Endothelial cell of umbilical vein (primary cell): ENCODE measurements around the gene RGS9.

ENCODE experiments used
- EZH2 ChIP-seq: IDR thresholded peaks from 2 replicates; pipeline ENCODE4 v1.6.1; 2012; ENCODE audit warnings: borderline replicate concordance, low read depth, mild to moderate bottlenecking, moderate library complexity, low read length, inconsistent platforms; ENCODE audit not compliant: severe bottlenecking
- FOS ChIP-seq: IDR thresholded peaks from 2 replicates; pipeline ENCODE4 v1.6.1; 2011; ENCODE audit warnings: mild to moderate bottlenecking, low read length, moderate library complexity, borderline replicate concordance; ENCODE audit not compliant: insufficient read depth
- GATA2 ChIP-seq: IDR thresholded peaks from 2 replicates; pipeline ENCODE4 v1.7.0; 2011; ENCODE audit warnings: low read depth, mild to moderate bottlenecking, moderate library complexity, mixed read lengths, low read length; ENCODE audit not compliant: insufficient read length, insufficient read depth
- JUN ChIP-seq: IDR thresholded peaks from 2 replicates; pipeline ENCODE4 v1.6.1; 2011; ENCODE audit warnings: borderline replicate concordance, low read depth; ENCODE audit not compliant: insufficient read length, insufficient read depth
- POLR2A ChIP-seq: IDR thresholded peaks from 2 replicates; pipeline ENCODE4 v1.6.1; 2012; ENCODE audit warnings: low read depth, mild to moderate bottlenecking, control low read depth, low read length
- POLR2AphosphoS5 ChIP-seq: IDR thresholded peaks from 2 replicates; pipeline ENCODE4 v1.6.1; 2012; ENCODE audit warnings: low read depth, mild to moderate bottlenecking, control low read depth, low read length, moderate library complexity; ENCODE audit not compliant: insufficient read depth
- TF ChIP-seq, protein P1 (sequence below), 2 donors: IDR thresholded peaks; 1 replicate in 1 of 2; 2 replicates in 1 of 2; pipeline ENCODE4 v1.5.1; 2011; ENCODE audit warnings: low read length in 2 of 2, mild to moderate bottlenecking in 2 of 2, moderate library complexity in 2 of 2, control low read depth in 1 of 2, inconsistent platforms in 1 of 2, low read depth in 1 of 2; ENCODE audit not compliant: insufficient read depth in 1 of 2; ENCODE audit errors: extremely low read depth in 1 of 2
- TF ChIP-seq, protein P2 (sequence below): IDR thresholded peaks from 2 replicates; pipeline ENCODE4 v1.6.1; 2011; ENCODE audit not compliant: insufficient read depth, insufficient read length

DNA sequence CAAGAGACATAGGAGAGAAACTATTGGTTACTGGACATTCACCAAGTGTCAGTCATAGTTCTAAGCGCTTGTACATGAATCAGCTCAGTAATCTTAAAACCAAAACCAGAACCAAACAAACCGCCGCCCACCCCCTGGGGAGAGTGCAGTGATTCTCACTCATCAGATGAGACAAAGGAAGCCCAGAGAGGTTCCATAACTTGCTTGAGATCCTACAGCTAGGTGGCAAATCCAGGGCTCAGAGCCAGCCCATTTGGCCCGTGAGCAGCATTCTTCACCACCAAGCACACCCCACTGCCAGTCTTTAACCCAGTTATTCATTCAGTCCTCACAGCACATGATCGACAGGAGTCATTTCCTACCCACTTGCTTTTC, 37.2 kb upstream of the RGS9 start:
- TF ChIP-seq, protein P1, sequence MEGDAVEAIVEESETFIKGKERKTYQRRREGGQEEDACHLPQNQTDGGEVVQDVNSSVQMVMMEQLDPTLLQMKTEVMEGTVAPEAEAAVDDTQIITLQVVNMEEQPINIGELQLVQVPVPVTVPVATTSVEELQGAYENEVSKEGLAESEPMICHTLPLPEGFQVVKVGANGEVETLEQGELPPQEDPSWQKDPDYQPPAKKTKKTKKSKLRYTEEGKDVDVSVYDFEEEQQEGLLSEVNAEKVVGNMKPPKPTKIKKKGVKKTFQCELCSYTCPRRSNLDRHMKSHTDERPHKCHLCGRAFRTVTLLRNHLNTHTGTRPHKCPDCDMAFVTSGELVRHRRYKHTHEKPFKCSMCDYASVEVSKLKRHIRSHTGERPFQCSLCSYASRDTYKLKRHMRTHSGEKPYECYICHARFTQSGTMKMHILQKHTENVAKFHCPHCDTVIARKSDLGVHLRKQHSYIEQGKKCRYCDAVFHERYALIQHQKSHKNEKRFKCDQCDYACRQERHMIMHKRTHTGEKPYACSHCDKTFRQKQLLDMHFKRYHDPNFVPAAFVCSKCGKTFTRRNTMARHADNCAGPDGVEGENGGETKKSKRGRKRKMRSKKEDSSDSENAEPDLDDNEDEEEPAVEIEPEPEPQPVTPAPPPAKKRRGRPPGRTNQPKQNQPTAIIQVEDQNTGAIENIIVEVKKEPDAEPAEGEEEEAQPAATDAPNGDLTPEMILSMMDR (IDR thresholded peaks at IDR 0.05; ENCODE audit: extremely low read depth in 1 of 2, insufficient read depth in 1 of 2, low read depth in 1 of 2, low read length in 2 of 2): no peak
- TF ChIP-seq FOS (no peak), POLR2AphosphoS5 (no peak), JUN (no peak), GATA2 (no peak), POLR2A (no peak), EZH2 (no peak)
- TF ChIP-seq, protein P2, sequence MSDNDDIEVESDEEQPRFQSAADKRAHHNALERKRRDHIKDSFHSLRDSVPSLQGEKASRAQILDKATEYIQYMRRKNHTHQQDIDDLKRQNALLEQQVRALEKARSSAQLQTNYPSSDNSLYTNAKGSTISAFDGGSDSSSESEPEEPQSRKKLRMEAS: no peak
